GM12891 (cell line): ENCODE data around the gene CDH4.

Source experiments
- POLR2A ChIP-seq: IDR thresholded peaks from 2 replicates; pipeline ENCODE4 v1.6.1; 2011; ENCODE audit warnings: low read depth, low read length, control low read depth
- POLR2AphosphoS5 ChIP-seq: IDR thresholded peaks from 2 replicates; pipeline ENCODE4 v1.6.1; 2011; ENCODE audit warnings: low read depth, low read length, control low read depth
- SPI1 ChIP-seq: IDR thresholded peaks from 2 replicates; pipeline ENCODE4 v1.6.1; 2011; ENCODE audit warnings: low read depth, low read length, control low read depth
- TAF1 ChIP-seq: IDR thresholded peaks from 2 replicates; pipeline ENCODE4 v1.6.1; 2011; ENCODE audit warnings: low read depth, low read length, control low read depth

GRCh38 chr20:61913423-61914225, 661.6 kb downstream of the CDH4 start:
- TF ChIP-seq POLR2AphosphoS5 (no peak), POLR2A (no peak), TAF1 (no peak), SPI1 (no peak)
